Duodenal mucosa (tissue), 2 donors: ENCODE measurements around the gene CCDC38.

Experiments
- H3K27ac ChIP-seq: one replicate; pipeline ENCODE4 v1.7.0; 2013; ENCODE audit warnings: low read depth, low read length
- H3K27me3 ChIP-seq, 2 donors: one replicate each; pipeline ENCODE4 v1.7.0; 2013; ENCODE audit warnings: low read length in 2 of 2, control low read depth in 1 of 2; ENCODE audit not compliant: insufficient read depth in 2 of 2, control insufficient read depth in 1 of 2
- H3K36me3 ChIP-seq, 2 donors: one replicate each; pipeline ENCODE4 v1.7.0; 2013; ENCODE audit warnings: low read length in 2 of 2, control low read depth in 1 of 2; ENCODE audit not compliant: insufficient read depth in 2 of 2, control insufficient read depth in 1 of 2
- H3K4me1 ChIP-seq, 2 donors: one replicate each; pipeline ENCODE4 v1.7.0; 2013; ENCODE audit warnings: low read length in 2 of 2, control low read depth in 1 of 2; ENCODE audit not compliant: insufficient read depth in 2 of 2, control insufficient read depth in 1 of 2
- H3K4me3 ChIP-seq, 2 donors: one replicate each; pipeline ENCODE4 v1.7.0; 2013; ENCODE audit warnings: low read length in 2 of 2, low read depth in 1 of 2
- H3K9ac ChIP-seq, 2 donors: one replicate each; pipeline ENCODE4 v1.7.0; 2013; ENCODE audit warnings: low read length in 2 of 2, low read depth in 1 of 2
- H3K9me3 ChIP-seq, 2 donors: one replicate each; pipeline ENCODE4 v1.7.0; 2013; ENCODE audit warnings: low read length in 2 of 2, control low read depth in 1 of 2; ENCODE audit not compliant: control insufficient read depth in 1 of 2

The CCDC38 gene

GRCh38 chr12:95862038-95862437 lies 80.4 kb downstream of the CCDC38 start:
- Histone ChIP-seq H3K36me3 (peaks cover 22 to 35% of the 10 kb centered on the region in 2 donors), H3K4me3 (no peak overlapping the region), H3K27ac (no peak overlapping the region), H3K4me1 (peaks cover 17% of the 10 kb centered on the region in 2 donors), H3K9me3 (peaks cover 0 to 4% of the 10 kb centered on the region in 2 donors), H3K27me3 (no peaks in the 10 kb centered on the region), H3K9ac (no peak overlapping the region)

- Histone ChIP-seq H3K4me1 (peaks cover 17% of the 10 kb centered on the region in 2 donors), H3K9ac (peak overlapping the region; percentile 70 to 89), H3K27ac (no peak overlapping the region), H3K9me3 (peaks cover 0 to 4% of the 10 kb centered on the region in 2 donors), H3K27me3 (no peaks in the 10 kb centered on the region), H3K36me3 (peaks cover 17 to 30% of the 10 kb centered on the region in 2 donors), H3K4me3 (peak overlapping the region; percentile 83 to 98)
Measured at GRCh38 chr12:95859947-95860850, 82.2 kb downstream of the CCDC38 start.

GRCh38 chr12:95859344-95859816 lies 83.0 kb downstream of the CCDC38 start:
- Histone ChIP-seq H3K27ac (no peak overlapping the region), H3K4me1 (peaks cover 17% of the 10 kb centered on the region in 2 donors)

GRCh38 chr12:95858451-95859343 lies 83.7 kb downstream of the CCDC38 start, which contains the start of gene SNRPF:
Gene SNRPF, plus strand, starts transcription at chr12:95858952. Its CDS starts 122 bp downstream, at chr12:95859074.
- Histone ChIP-seq H3K27me3 (peaks cover 0 to 8% of the 10 kb centered on the region in 2 donors), H3K36me3 (peaks cover 12 to 20% of the 10 kb centered on the region in 2 donors), H3K9me3 (peaks cover 0 to 4% of the 10 kb centered on the region in 2 donors), H3K9ac (peak within 1 kb of the TSS; percentile 70 to 89), H3K27ac (no peak within 1 kb of the TSS), H3K4me3 (peak within 1 kb of the TSS; percentile 83 to 98), H3K4me1 (peaks cover 17% of the 10 kb centered on the region in 2 donors)

More at GRCh38 chr12:95859344-95859816, 83.0 kb downstream of the CCDC38 start:
- Histone ChIP-seq H3K9me3 (peaks cover 0 to 4% of the 10 kb centered on the region in 2 donors), H3K36me3 (peaks cover 12 to 26% of the 10 kb centered on the region in 2 donors), H3K27me3 (peaks cover 0 to 4% of the 10 kb centered on the region in 2 donors), H3K9ac (peak overlapping the region; percentile 70 to 89), H3K4me3 (peak overlapping the region; percentile 83 to 98)

- H3K36me3 ChIP-seq: peaks cover 12 to 13% of the 10 kb centered on the region in 2 donors
- peaks cover 0 to 4% of the 10 kb centered on the region in 2 donors for H3K9me3 ChIP-seq
- no peak overlapping the region for H3K4me3 ChIP-seq
- H3K9ac ChIP-seq: no peak overlapping the region
- peaks cover 17% of the 10 kb centered on the region in 2 donors for H3K4me1 ChIP-seq
- peaks cover 0 to 8% of the 10 kb centered on the region in 2 donors for H3K27me3 ChIP-seq
- H3K27ac ChIP-seq: no peak overlapping the region
Measured at GRCh38 chr12:95857799-95858198, 84.6 kb downstream of the CCDC38 start.

- peaks cover 17% of the 10 kb centered on the region in 2 donors for H3K4me1 ChIP-seq
- peaks cover 0 to 3% of the 10 kb centered on the region in 2 donors for H3K9me3 ChIP-seq
- H3K9ac ChIP-seq: no peak overlapping the region
- H3K36me3 ChIP-seq: peaks cover 6 to 9% of the 10 kb centered on the region in 2 donors
- H3K27ac ChIP-seq: no peak overlapping the region
- H3K4me3 ChIP-seq: no peak overlapping the region
- peaks cover 0 to 8% of the 10 kb centered on the region in 2 donors for H3K27me3 ChIP-seq
Measured at GRCh38 chr12:95857156-95857555, 85.3 kb downstream of the CCDC38 start.

- Histone ChIP-seq H3K9me3 (no peaks in the 10 kb centered on the region), H3K27ac (no peak overlapping the region), H3K9ac (no peak overlapping the region), H3K36me3 (no peaks in the 10 kb centered on the region), H3K27me3 (peaks cover 0 to 8% of the 10 kb centered on the region in 2 donors), H3K4me1 (no peaks in the 10 kb centered on the region), H3K4me3 (no peak overlapping the region)
Measured at GRCh38 chr12:95852133-95852532, 90.3 kb downstream of the CCDC38 start.

GRCh38 chr12:95851606-95852005 lies 90.8 kb downstream of the CCDC38 start:
- Histone ChIP-seq H3K9me3 (no peaks in the 10 kb centered on the region), H3K36me3 (no peaks in the 10 kb centered on the region), H3K27me3 (peaks cover 0 to 8% of the 10 kb centered on the region in 2 donors), H3K4me3 (no peak overlapping the region), H3K9ac (no peak overlapping the region), H3K27ac (no peak overlapping the region), H3K4me1 (no peaks in the 10 kb centered on the region)

- Histone ChIP-seq H3K4me1 (no peaks in the 10 kb centered on the region), H3K9me3 (no peaks in the 10 kb centered on the region), H3K4me3 (no peak overlapping the region), H3K27me3 (no peaks in the 10 kb centered on the region), H3K9ac (no peak overlapping the region), H3K36me3 (no peaks in the 10 kb centered on the region), H3K27ac (no peak overlapping the region)
Measured at GRCh38 chr12:95848575-95849388, 93.6 kb downstream of the CCDC38 start.
